Liver (tissue), 3 donors: ENCODE measurements around the gene MLLT3.

Experiments
- EGR1 ChIP-seq, 2 donors: IDR thresholded peaks; 2 replicates each; pipeline ENCODE4 v1.6.1; 2016 to 2018; ENCODE audit warnings: antibody characterized with exemption in 2 of 2, low read depth in 2 of 2
- GABPA ChIP-seq, 2 donors: IDR thresholded peaks in 1 of 2; conservative IDR thresholded peaks in 1 of 2; 2 replicates each; pipeline ENCODE4 v1.6.1; 2016; ENCODE audit warnings: antibody characterized with exemption in 2 of 2, mild to moderate bottlenecking in 1 of 2, moderate library complexity in 1 of 2
- HNF4G ChIP-seq: IDR thresholded peaks from 2 replicates; pipeline ENCODE4 v1.6.1; 2016; ENCODE audit warnings: antibody characterized with exemption
- RXRA ChIP-seq, 2 donors: IDR thresholded peaks; 2 replicates each; pipeline ENCODE4 v1.6.1; 2017 to 2018; ENCODE audit warnings: antibody characterized with exemption in 2 of 2, mild to moderate bottlenecking in 1 of 2
- SP1 ChIP-seq: IDR thresholded peaks from 2 replicates; pipeline ENCODE4 v1.6.1; 2018; ENCODE audit warnings: antibody characterized with exemption, mild to moderate bottlenecking
- TAF1 ChIP-seq: conservative IDR thresholded peaks from 2 replicates; pipeline ENCODE4 v1.6.1; 2016; ENCODE audit warnings: antibody characterized with exemption, mild to moderate bottlenecking
- TF ChIP-seq, protein P1 (sequence below): fragments of 150-350 bp; IDR thresholded peaks from 2 replicates; pipeline ENCODE4 v1.5.1; 2017; ENCODE audit warnings: improper control_type of control experiment, low read depth, low read length; ENCODE audit not compliant: missing input control
- TF ChIP-seq, protein P2 (sequence below): IDR thresholded peaks from 2 replicates; pipeline ENCODE4 v1.6.1; 2016; ENCODE audit warnings: antibody characterized with exemption, mild to moderate bottlenecking
- TF ChIP-seq, protein P3 (sequence below): IDR thresholded peaks from 2 replicates; pipeline ENCODE4 v1.6.1; 2016; ENCODE audit warnings: antibody characterized with exemption
- TF ChIP-seq, protein P4 (sequence below): IDR thresholded peaks from 2 replicates; pipeline ENCODE4 v1.6.1; 2016; ENCODE audit warnings: antibody characterized with exemption
- donor health status: healthy.
- donor health status: healthy.

DNA sequence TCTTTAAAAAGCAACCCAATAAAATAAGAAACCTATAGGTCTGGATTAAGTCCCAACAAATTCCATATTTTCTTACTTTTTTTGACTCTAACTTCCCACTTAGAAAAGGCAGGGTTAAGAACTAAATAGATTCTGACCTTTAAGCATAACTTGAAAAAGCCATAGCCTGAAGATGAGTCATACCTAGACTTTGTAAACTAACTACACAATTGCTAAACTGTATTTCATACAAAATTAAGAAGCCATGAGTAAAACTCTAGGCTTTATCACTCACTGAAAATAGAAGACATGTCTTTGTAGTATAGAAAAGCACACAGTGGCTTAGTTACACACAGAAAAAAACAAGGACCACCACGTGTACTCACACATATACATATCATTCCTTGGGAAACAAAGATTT is 51.5 kb downstream of the MLLT3 start:
- TF ChIP-seq, protein P1, sequence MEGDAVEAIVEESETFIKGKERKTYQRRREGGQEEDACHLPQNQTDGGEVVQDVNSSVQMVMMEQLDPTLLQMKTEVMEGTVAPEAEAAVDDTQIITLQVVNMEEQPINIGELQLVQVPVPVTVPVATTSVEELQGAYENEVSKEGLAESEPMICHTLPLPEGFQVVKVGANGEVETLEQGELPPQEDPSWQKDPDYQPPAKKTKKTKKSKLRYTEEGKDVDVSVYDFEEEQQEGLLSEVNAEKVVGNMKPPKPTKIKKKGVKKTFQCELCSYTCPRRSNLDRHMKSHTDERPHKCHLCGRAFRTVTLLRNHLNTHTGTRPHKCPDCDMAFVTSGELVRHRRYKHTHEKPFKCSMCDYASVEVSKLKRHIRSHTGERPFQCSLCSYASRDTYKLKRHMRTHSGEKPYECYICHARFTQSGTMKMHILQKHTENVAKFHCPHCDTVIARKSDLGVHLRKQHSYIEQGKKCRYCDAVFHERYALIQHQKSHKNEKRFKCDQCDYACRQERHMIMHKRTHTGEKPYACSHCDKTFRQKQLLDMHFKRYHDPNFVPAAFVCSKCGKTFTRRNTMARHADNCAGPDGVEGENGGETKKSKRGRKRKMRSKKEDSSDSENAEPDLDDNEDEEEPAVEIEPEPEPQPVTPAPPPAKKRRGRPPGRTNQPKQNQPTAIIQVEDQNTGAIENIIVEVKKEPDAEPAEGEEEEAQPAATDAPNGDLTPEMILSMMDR: no peak
- no peak for TF ChIP-seq EGR1 (IDR thresholded peaks at IDR 0.05; ENCODE audit: low read depth in 2 of 2)
- no peak for TF ChIP-seq GABPA (IDR thresholded peaks at IDR 0.05 in 1 of 2, conservative IDR thresholded peaks at IDR 0.05 in 1 of 2)
- TF ChIP-seq RXRA (IDR thresholded peaks at IDR 0.05): no peak
- no peak for TF ChIP-seq TAF1
- TF ChIP-seq, protein P2, sequence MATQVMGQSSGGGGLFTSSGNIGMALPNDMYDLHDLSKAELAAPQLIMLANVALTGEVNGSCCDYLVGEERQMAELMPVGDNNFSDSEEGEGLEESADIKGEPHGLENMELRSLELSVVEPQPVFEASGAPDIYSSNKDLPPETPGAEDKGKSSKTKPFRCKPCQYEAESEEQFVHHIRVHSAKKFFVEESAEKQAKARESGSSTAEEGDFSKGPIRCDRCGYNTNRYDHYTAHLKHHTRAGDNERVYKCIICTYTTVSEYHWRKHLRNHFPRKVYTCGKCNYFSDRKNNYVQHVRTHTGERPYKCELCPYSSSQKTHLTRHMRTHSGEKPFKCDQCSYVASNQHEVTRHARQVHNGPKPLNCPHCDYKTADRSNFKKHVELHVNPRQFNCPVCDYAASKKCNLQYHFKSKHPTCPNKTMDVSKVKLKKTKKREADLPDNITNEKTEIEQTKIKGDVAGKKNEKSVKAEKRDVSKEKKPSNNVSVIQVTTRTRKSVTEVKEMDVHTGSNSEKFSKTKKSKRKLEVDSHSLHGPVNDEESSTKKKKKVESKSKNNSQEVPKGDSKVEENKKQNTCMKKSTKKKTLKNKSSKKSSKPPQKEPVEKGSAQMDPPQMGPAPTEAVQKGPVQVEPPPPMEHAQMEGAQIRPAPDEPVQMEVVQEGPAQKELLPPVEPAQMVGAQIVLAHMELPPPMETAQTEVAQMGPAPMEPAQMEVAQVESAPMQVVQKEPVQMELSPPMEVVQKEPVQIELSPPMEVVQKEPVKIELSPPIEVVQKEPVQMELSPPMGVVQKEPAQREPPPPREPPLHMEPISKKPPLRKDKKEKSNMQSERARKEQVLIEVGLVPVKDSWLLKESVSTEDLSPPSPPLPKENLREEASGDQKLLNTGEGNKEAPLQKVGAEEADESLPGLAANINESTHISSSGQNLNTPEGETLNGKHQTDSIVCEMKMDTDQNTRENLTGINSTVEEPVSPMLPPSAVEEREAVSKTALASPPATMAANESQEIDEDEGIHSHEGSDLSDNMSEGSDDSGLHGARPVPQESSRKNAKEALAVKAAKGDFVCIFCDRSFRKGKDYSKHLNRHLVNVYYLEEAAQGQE: no peak
- TF ChIP-seq, protein P3, sequence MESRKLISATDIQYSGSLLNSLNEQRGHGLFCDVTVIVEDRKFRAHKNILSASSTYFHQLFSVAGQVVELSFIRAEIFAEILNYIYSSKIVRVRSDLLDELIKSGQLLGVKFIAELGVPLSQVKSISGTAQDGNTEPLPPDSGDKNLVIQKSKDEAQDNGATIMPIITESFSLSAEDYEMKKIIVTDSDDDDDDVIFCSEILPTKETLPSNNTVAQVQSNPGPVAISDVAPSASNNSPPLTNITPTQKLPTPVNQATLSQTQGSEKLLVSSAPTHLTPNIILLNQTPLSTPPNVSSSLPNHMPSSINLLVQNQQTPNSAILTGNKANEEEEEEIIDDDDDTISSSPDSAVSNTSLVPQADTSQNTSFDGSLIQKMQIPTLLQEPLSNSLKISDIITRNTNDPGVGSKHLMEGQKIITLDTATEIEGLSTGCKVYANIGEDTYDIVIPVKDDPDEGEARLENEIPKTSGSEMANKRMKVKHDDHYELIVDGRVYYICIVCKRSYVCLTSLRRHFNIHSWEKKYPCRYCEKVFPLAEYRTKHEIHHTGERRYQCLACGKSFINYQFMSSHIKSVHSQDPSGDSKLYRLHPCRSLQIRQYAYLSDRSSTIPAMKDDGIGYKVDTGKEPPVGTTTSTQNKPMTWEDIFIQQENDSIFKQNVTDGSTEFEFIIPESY: no peak
- no peak for TF ChIP-seq HNF4G
- TF ChIP-seq, protein P4, sequence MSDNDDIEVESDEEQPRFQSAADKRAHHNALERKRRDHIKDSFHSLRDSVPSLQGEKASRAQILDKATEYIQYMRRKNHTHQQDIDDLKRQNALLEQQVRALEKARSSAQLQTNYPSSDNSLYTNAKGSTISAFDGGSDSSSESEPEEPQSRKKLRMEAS: no peak
- no peak for TF ChIP-seq SP1
